ENCODE measurements around the gene SEMA4D.

GRCh38 chr9:89367281-89367680, 130.6 kb downstream of the SEMA4D start:
- TF ChIP-seq CEBPB (IDR thresholded peaks at IDR 0.05) (no peak), TAF1 (IDR thresholded peaks at IDR 0.05; ENCODE audit: low read depth) (no peak), USF1 (IDR thresholded peaks at IDR 0.05) (no peak), YY1 (IDR thresholded peaks at IDR 0.05; ENCODE audit: low read depth) (no peak), CREB1 (IDR thresholded peaks at IDR 0.05; ENCODE audit: low read depth) (no peak), EGR1 (IDR thresholded peaks at IDR 0.05) (no peak), REST (IDR thresholded peaks at IDR 0.05; ENCODE audit: low read depth) (no peak), EP300 (IDR thresholded peaks at IDR 0.05; ENCODE audit: borderline replicate concordance) (no peak), RAD21 (IDR thresholded peaks at IDR 0.05; ENCODE audit: low read depth) (no peak), MAX (IDR thresholded peaks at IDR 0.05) (no peak), NFIC (IDR thresholded peaks at IDR 0.05) (no peak), ZBTB7A (IDR thresholded peaks at IDR 0.05; ENCODE audit: low read depth) (no peak)

All from Ishikawa (cell line).